ENCODE data around the gene KRT6B. TPM values are rescaled to one million over a fixed set of nuclear protein-coding genes. Genes with fewer than 3 reads are reported as not detected.

KRT6B gene
- polyA plus RNA-seq, 1 donor from 2014 or later: not detected

- H3K27me3 ChIP-seq (ENCODE audit: insufficient read depth, low read depth, low read length): no peaks in the 10 kb centered on the region
- no peaks in the 10 kb centered on the region for H3K79me2 ChIP-seq (replicated peaks; ENCODE audit: insufficient read depth, low read length)
- H3F3A ChIP-seq (ENCODE audit: insufficient read depth, low read length, poor library complexity, severe bottlenecking): no peaks in the 10 kb centered on the region
- TF ChIP-seq SMC3 (conservative IDR thresholded peaks at IDR 0.05; ENCODE audit: poor library complexity) (no peak), RAD21 (conservative IDR thresholded peaks at IDR 0.05) (no peak), EZH2 (IDR thresholded peaks at IDR 0.05; ENCODE audit: borderline replicate concordance, insufficient read depth, low read length, poor library complexity, severe bottlenecking) (no peak), MXI1 (conservative IDR thresholded peaks at IDR 0.05; ENCODE audit: poor library complexity, severe bottlenecking) (no peak), REST (IDR thresholded peaks at IDR 0.05; ENCODE audit: borderline replicate concordance) (no peak), CTCF (IDR thresholded peaks at IDR 0.05; ENCODE audit: poor library complexity, severe bottlenecking) (no peak), POLR2AphosphoS5 (IDR thresholded peaks at IDR 0.05) (no peak), TAF1 (IDR thresholded peaks at IDR 0.05; ENCODE audit: low read depth) (no peak), EP300 (conservative IDR thresholded peaks at IDR 0.05; ENCODE audit: poor library complexity, severe bottlenecking) (no peak)
- H3K9ac ChIP-seq (ENCODE audit: low read length): no peak overlapping the region
- H2AFZ ChIP-seq (ENCODE audit: low read depth, low read length): no peak overlapping the region
- H3K9me2 ChIP-seq (ENCODE audit: insufficient read depth, low read length): no peaks in the 10 kb centered on the region
- H3K9me3 ChIP-seq (ENCODE audit: low read length): no peaks in the 10 kb centered on the region
- no peak overlapping the region for H3K4me3 ChIP-seq (ENCODE audit: low read length)
- H4K20me1 ChIP-seq (ENCODE audit: insufficient read depth): no peaks in the 10 kb centered on the region
- no peak overlapping the region for H3K4me2 ChIP-seq (ENCODE audit: low read length)
- no peak overlapping the region for H3K27ac ChIP-seq (ENCODE audit: low read length)
- no peaks in the 10 kb centered on the region for H3K36me3 ChIP-seq (ENCODE audit: insufficient read depth, low read length)
Measured at GRCh38 chr12:52442600-52443061, 9.3 kb downstream of the KRT6B start.

- H3K9me2 ChIP-seq (ENCODE audit: insufficient read depth, low read length): no peaks in the 10 kb centered on the region
- H3K4me3 ChIP-seq (ENCODE audit: low read length): no peak overlapping the region
- no peak overlapping the region for H2AFZ ChIP-seq (ENCODE audit: low read depth, low read length)
- H3K36me3 ChIP-seq (ENCODE audit: insufficient read depth, low read length): no peaks in the 10 kb centered on the region
- no peaks in the 10 kb centered on the region for H3K9me3 ChIP-seq (ENCODE audit: low read length)
- no peak overlapping the region for H3K27ac ChIP-seq (ENCODE audit: low read length)
- H3F3A ChIP-seq (ENCODE audit: insufficient read depth, low read length, poor library complexity, severe bottlenecking): no peaks in the 10 kb centered on the region
- no peak overlapping the region for H3K4me2 ChIP-seq (ENCODE audit: low read length)
- no peaks in the 10 kb centered on the region for H4K20me1 ChIP-seq (ENCODE audit: insufficient read depth)
- no peaks in the 10 kb centered on the region for H3K27me3 ChIP-seq (ENCODE audit: insufficient read depth, low read depth, low read length)
- no peak overlapping the region for H3K9ac ChIP-seq (ENCODE audit: low read length)
- H3K79me2 ChIP-seq (replicated peaks; ENCODE audit: insufficient read depth, low read length): no peaks in the 10 kb centered on the region
- TF ChIP-seq EP300 (conservative IDR thresholded peaks at IDR 0.05; ENCODE audit: poor library complexity, severe bottlenecking) (no peak), TAF1 (IDR thresholded peaks at IDR 0.05; ENCODE audit: low read depth) (no peak), EZH2 (IDR thresholded peaks at IDR 0.05; ENCODE audit: borderline replicate concordance, insufficient read depth, low read length, poor library complexity, severe bottlenecking) (no peak), MXI1 (conservative IDR thresholded peaks at IDR 0.05; ENCODE audit: poor library complexity, severe bottlenecking) (no peak), CTCF (IDR thresholded peaks at IDR 0.05; ENCODE audit: poor library complexity, severe bottlenecking) (no peak), POLR2AphosphoS5 (IDR thresholded peaks at IDR 0.05) (no peak), RAD21 (conservative IDR thresholded peaks at IDR 0.05) (no peak), REST (IDR thresholded peaks at IDR 0.05; ENCODE audit: borderline replicate concordance) (no peak), SMC3 (conservative IDR thresholded peaks at IDR 0.05; ENCODE audit: poor library complexity) (no peak)
Measured at GRCh38 chr12:52441320-52441911, 10.5 kb downstream of the KRT6B start.
